ENCODE results near the gene PSEN2.

The PSEN2 gene

GRCh38 chr1:226887006-226887405 lies 16.6 kb downstream of the PSEN2 start:
- no peak for DNase-seq

GRCh38 chr1:226888021-226888420 lies 17.6 kb downstream of the PSEN2 start:
- no peak for DNase-seq

- no peak for DNase-seq
These were observed 18.4 kb downstream of the PSEN2 start for GRCh38 chr1:226888816-226889215.

GRCh38 chr1:226889616-226890330 lies 19.4 kb downstream of the PSEN2 start:
- no peak for DNase-seq

- no peak for DNase-seq
These were observed 20.1 kb downstream of the PSEN2 start for GRCh38 chr1:226890331-226891108.

GRCh38 chr1:226891346-226891745 lies 20.9 kb downstream of the PSEN2 start:
- DNase-seq = no peak

GRCh38 chr1:226891846-226892523 lies 21.6 kb downstream of the PSEN2 start:
- no peak for DNase-seq

- DNase-seq = no peak
These were observed 22.1 kb downstream of the PSEN2 start for GRCh38 chr1:226892524-226892875.

- no peak for DNase-seq
These were observed 23.5 kb downstream of the PSEN2 start for GRCh38 chr1:226893936-226894335.

GRCh38 chr1:226894826-226895225 lies 24.4 kb downstream of the PSEN2 start:
- DNase-seq = no peak

- no peak for DNase-seq
These were observed 25.2 kb downstream of the PSEN2 start for GRCh38 chr1:226895644-226896043.

- no peak for DNase-seq
These were observed 27.8 kb downstream of the PSEN2 start for GRCh38 chr1:226898246-226898645.

- DNase-seq = no peak
These were observed 31.0 kb downstream of the PSEN2 start for GRCh38 chr1:226901421-226901820.

- DNase-seq = no peak
These were observed 32.2 kb downstream of the PSEN2 start for GRCh38 chr1:226902601-226903000.

GRCh38 chr1:226903819-226904716 lies 33.7 kb downstream of the PSEN2 start:
- DNase-seq = no peak

- no peak for DNase-seq
These were observed 34.4 kb downstream of the PSEN2 start for GRCh38 chr1:226904772-226905171.

GRCh38 chr1:226908419-226908818 lies 38.0 kb downstream of the PSEN2 start:
- no peak for DNase-seq

GRCh38 chr1:226908913-226909312 lies 38.5 kb downstream of the PSEN2 start:
- DNase-seq = no peak

- no peak for DNase-seq
These were observed 42.3 kb downstream of the PSEN2 start for GRCh38 chr1:226912587-226913176.

- no peak for DNase-seq
These were observed 45.2 kb downstream of the PSEN2 start for GRCh38 chr1:226915672-226915995.

- no peak for DNase-seq
These were observed 46.1 kb downstream of the PSEN2 start for GRCh38 chr1:226916497-226916896.

GRCh38 chr1:226919587-226919986 lies 49.2 kb downstream of the PSEN2 start:
- no peak for DNase-seq

GRCh38 chr1:226919995-226920394 lies 49.6 kb downstream of the PSEN2 start:
- no peak for DNase-seq

Data from NCI-H2171 (cell line).